ENCODE results near the gene SERPINF2. TPM values are rescaled to one million over a fixed set of nuclear protein-coding genes. Genes with fewer than 3 reads are reported as not detected.
A peak's percentile ranks its signal among the peaks of the same experiment; 100 is the strongest.
"Not testable (repeated sequence)": the region's sequence is repeated elsewhere in the genome, so short reads cannot be mapped to it uniquely, and the experiment has no call there.

The SERPINF2 gene
- total RNA-seq, 1 donor from 2014 or later = 0.82 TPM

DNA sequence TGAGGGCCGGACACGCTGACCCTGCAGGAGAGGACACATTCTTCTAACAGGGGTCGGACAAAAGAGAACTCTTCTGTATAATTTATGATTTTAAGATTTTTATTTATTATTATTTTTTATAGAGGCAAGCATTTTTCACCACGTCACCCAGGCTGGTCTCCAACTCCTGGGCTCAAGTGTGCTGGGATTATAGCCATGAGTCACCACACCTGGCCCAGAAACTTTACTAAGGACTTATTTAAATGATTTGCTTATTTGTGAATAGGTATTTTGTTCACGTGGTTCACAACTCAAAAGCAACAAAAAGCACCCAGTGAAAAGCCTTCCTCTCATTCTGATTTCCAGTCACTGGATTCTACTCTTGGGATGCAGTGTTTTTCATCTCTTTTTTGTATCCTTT, 16.9 kb downstream of the SERPINF2 start:
- POLR2A ChIA-PET = no interaction called here
- TF ChIP-seq, protein P1, sequence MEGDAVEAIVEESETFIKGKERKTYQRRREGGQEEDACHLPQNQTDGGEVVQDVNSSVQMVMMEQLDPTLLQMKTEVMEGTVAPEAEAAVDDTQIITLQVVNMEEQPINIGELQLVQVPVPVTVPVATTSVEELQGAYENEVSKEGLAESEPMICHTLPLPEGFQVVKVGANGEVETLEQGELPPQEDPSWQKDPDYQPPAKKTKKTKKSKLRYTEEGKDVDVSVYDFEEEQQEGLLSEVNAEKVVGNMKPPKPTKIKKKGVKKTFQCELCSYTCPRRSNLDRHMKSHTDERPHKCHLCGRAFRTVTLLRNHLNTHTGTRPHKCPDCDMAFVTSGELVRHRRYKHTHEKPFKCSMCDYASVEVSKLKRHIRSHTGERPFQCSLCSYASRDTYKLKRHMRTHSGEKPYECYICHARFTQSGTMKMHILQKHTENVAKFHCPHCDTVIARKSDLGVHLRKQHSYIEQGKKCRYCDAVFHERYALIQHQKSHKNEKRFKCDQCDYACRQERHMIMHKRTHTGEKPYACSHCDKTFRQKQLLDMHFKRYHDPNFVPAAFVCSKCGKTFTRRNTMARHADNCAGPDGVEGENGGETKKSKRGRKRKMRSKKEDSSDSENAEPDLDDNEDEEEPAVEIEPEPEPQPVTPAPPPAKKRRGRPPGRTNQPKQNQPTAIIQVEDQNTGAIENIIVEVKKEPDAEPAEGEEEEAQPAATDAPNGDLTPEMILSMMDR (IDR thresholded peaks at IDR 0.05) = no peak
- Mint-ChIP-seq H3K36me3 (ENCODE audit: low read depth) (no peaks in the 10 kb centered on the region), H3K27ac (no peak overlapping the region), H3K4me1 (peaks cover 35% of the 10 kb centered on the region), H3K27me3 (no peaks in the 10 kb centered on the region), H3K9me3 (no peaks in the 10 kb centered on the region), H3K4me3 (no peak overlapping the region)
- DNase-seq = no peak
- intact Hi-C loops (cut with micrococcal nuclease) = no loop called here
- CTCF ChIA-PET = no interaction called here
- no peak for ATAC-seq (ENCODE audit: low read depth)

GRCh38 chr17:1762233-1762900, 19.7 kb downstream of the SERPINF2 start:
- POLR2A ChIA-PET = interaction anchor here (0.6 to 3.6 kb wide), 7 partner anchors 10 to 113 kb away, joined by 3 to 25 read pairs (median 13); no protein-coding TSS in a partner anchor
- intact Hi-C loops (cut with micrococcal nuclease) = no loop called here
- no peak overlapping the region for H3K4me3 Mint-ChIP-seq

GRCh38 chr17:1762901-1763898, 20.5 kb downstream of the SERPINF2 start:
- Mint-ChIP-seq H3K36me3 (ENCODE audit: low read depth) (no peaks in the 10 kb centered on the region), H3K27ac (peak overlapping the region; percentile 80), H3K4me1 (peaks cover 47% of the 10 kb centered on the region), H3K27me3 (no peaks in the 10 kb centered on the region), H3K4me3 (peak overlapping the region; percentile 50), H3K9me3 (no peaks in the 10 kb centered on the region)
- intact Hi-C loops (cut with micrococcal nuclease) = loop anchor here (1.0 kb wide), 1 partner anchor 21 kb away; no protein-coding TSS in a partner anchor
- ChIA-PET POLR2A (interaction anchor here (0.6 to 3.6 kb wide), 12 partner anchors 9 to 112 kb away, joined by 3 to 25 read pairs (median 11); partner anchors contain the start of gene SERPINF2), CTCF (interaction anchor here (0.9 to 2.8 kb wide), 6 partner anchors 9 to 46 kb away, joined by 3 to 19 read pairs (median 4); no protein-coding TSS in a partner anchor)
- DNase-seq (no peak), ATAC-seq (ENCODE audit: low read depth) (peak; percentile 65)
- TF ChIP-seq, protein P1 (IDR thresholded peaks at IDR 0.05) = no peak

More at GRCh38 chr17:1762233-1762900, 19.7 kb downstream of the SERPINF2 start:
- CTCF ChIA-PET = interaction anchor here (0.9 to 2.8 kb wide), 5 partner anchors 8 to 45 kb away, joined by 3 to 19 read pairs (median 5); no protein-coding TSS in a partner anchor
- peak overlapping the region; percentile 80 for H3K27ac Mint-ChIP-seq
- no peaks in the 10 kb centered on the region for H3K9me3 Mint-ChIP-seq
- H3K4me1 Mint-ChIP-seq = peaks cover 38% of the 10 kb centered on the region
- peak; percentile 6 for ATAC-seq (ENCODE audit: low read depth)
- DNase-seq = no peak
- no peaks in the 10 kb centered on the region for H3K36me3 Mint-ChIP-seq (ENCODE audit: low read depth)
- TF ChIP-seq, protein P1 (IDR thresholded peaks at IDR 0.05) = no peak
- no peaks in the 10 kb centered on the region for H3K27me3 Mint-ChIP-seq

DNA sequence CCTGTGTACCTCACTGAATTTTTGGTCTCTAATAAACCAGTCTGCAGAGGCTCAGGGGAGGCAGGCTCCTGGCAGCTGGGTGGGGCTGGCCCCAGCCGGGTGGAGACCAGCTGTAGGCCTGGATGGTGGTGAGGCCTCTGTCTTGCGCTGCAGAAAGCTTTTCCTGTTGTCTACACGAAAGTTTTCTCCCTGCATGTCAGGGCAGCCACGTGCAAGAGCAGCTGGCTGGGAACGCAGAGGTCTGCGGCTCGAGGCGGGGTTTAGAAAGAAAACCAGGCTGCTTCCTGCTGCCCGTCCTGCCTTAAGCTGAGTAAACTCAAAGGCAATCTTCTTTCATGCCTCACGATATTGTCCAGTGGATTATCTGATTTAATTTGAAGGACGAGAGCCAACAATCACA, 21.6 kb downstream of the SERPINF2 start:
- ChIA-PET POLR2A (interaction anchor here (0.6 to 3.6 kb wide), 10 partner anchors 8 to 495 kb away, joined by 3 to 25 read pairs (median 10); partner anchors contain the start of genes SERPINF2 and WDR81), CTCF (interaction anchor here (1.0 to 2.8 kb wide), 5 partner anchors 12 to 101 kb away, joined by 3 to 19 read pairs (median 4); no protein-coding TSS in a partner anchor)
- TF ChIP-seq, protein P1 (IDR thresholded peaks at IDR 0.05) = no peak
- ATAC-seq (ENCODE audit: low read depth) = peak; percentile 85
- no peaks in the 10 kb centered on the region for H3K9me3 Mint-ChIP-seq
- H3K27ac Mint-ChIP-seq = peak overlapping the region; percentile 72
- H3K4me3 Mint-ChIP-seq = peak overlapping the region; percentile 53
- peaks cover 46% of the 10 kb centered on the region for H3K4me1 Mint-ChIP-seq
- H3K27me3 Mint-ChIP-seq = no peaks in the 10 kb centered on the region
- intact Hi-C loops (cut with micrococcal nuclease) = no loop called here
- no peaks in the 10 kb centered on the region for H3K36me3 Mint-ChIP-seq (ENCODE audit: low read depth)
- DNase-seq = peak; percentile 41

- ChIA-PET CTCF (interaction anchor here (1.0 to 2.8 kb wide), 6 partner anchors 12 to 101 kb away, joined by 3 to 19 read pairs (median 4); no protein-coding TSS in a partner anchor), POLR2A (interaction anchor here (0.6 to 3.6 kb wide), 11 partner anchors 7 to 495 kb away, joined by 3 to 25 read pairs (median 9); partner anchors contain the start of genes SERPINF2 and WDR81)
- H3K4me1 Mint-ChIP-seq = peaks cover 50% of the 10 kb centered on the region
- H3K36me3 Mint-ChIP-seq (ENCODE audit: low read depth); ATAC-seq (ENCODE audit: low read depth); intact Hi-C loops (cut with micrococcal nuclease); DNase-seq; H3K27me3 Mint-ChIP-seq; H3K9me3 Mint-ChIP-seq: not testable (repeated sequence)
- H3K4me3 Mint-ChIP-seq = peak overlapping the region; percentile 53
- peak overlapping the region; percentile 72 for H3K27ac Mint-ChIP-seq
Measured at GRCh38 chr17:1764705-1765104, 22.0 kb downstream of the SERPINF2 start.
